Endothelial cell of umbilical vein (primary cell): ENCODE data around the gene WEE2. TPM values are rescaled to one million over a fixed set of nuclear protein-coding genes. Genes with fewer than 3 reads are reported as not detected.

Experiments
- BruUV-seq: library from RNA; stranded (reverse); fragments of 400-500 nt; replicated peaks from 2 replicates; lab custom pipeline; 2021; lab: Mats Ljungman, UMichigan
- CTCF ChIA-PET: fragments of 300-600, 350-600 bp; sonication (Branson Sonifier 250); formaldehyde crosslinking; loops from one replicate; lab custom pipeline; 2021; ENCODE audit warnings: antibody characterized with exemption, inconsistent platforms; lab: Charles Lee
- POLR2A ChIA-PET: fragments of 300-600, 350-600 bp; sonication (Branson Sonifier 250); formaldehyde crosslinking; loops from one replicate; lab custom pipeline; 2021; ENCODE audit warnings: antibody characterized with exemption, inconsistent platforms; lab: Charles Lee
- DNase-seq: peaks from one replicate; pipeline ENCODE4 v3.0.0-alpha.2; 2011; ENCODE audit warnings: low read depth, low spot score
- FAIRE-seq: peaks from 2 replicates; lab custom pipeline; 2011; peaks lifted over from hg19 to GRCh38; lab: Jason Lieb, UNC
- H2AFZ ChIP-seq: 2 replicates; pipeline ENCODE4 v1.6.0; 2012; ENCODE audit warnings: low read depth, low read length, control low read depth, inconsistent platforms
- H3K27ac ChIP-seq: 2 replicates; pipeline ENCODE4 v1.5.1; 2011; ENCODE audit warnings: low read depth, mild to moderate bottlenecking, control low read depth, low read length, moderate library complexity; ENCODE audit not compliant: insufficient read depth
- H3K27me3 ChIP-seq, 2 experiments: 2 replicates each; pipeline versions ENCODE4 v1.6.0 to v1.6.1; 2011; ENCODE audit warnings: low read length in 2 of 2, mixed read lengths in 1 of 2; ENCODE audit not compliant: control insufficient read depth in 2 of 2, insufficient read depth in 2 of 2
- H3K36me3 ChIP-seq, 2 experiments: 2 replicates in 1 of 2; 3 replicates in 1 of 2; pipeline ENCODE4 v1.5.1; 2011; ENCODE audit warnings: low read length in 2 of 2, mild to moderate bottlenecking in 1 of 2, moderate library complexity in 1 of 2; ENCODE audit not compliant: control insufficient read depth in 2 of 2, insufficient read depth in 2 of 2; ENCODE audit errors: extremely low read depth in 1 of 2
- H3K4me1 ChIP-seq: 3 replicates; pipeline ENCODE4 v1.5.1; 2011; ENCODE audit warnings: mild to moderate bottlenecking, low read length; ENCODE audit not compliant: control insufficient read depth, insufficient read depth; ENCODE audit errors: extremely low read depth
- H3K4me2 ChIP-seq: 2 replicates; pipeline ENCODE4 v1.6.1; 2011; ENCODE audit warnings: low read length, control low read depth, mixed read lengths; ENCODE audit not compliant: insufficient read depth
- H3K4me3 ChIP-seq, 3 experiments: fragments of 200-600 bp in 1 of 3; sonication (generic), shearing (Covaris generic) in 1 of 3; replicated peaks in 1 of 3; 2 replicates each; pipeline ENCODE4 v1.5.1; 2011 to 2016; ENCODE audit warnings: control low read depth in 3 of 3, low read length in 3 of 3, mild to moderate bottlenecking in 2 of 3, inconsistent platforms in 1 of 3, low read depth in 1 of 3, moderate library complexity in 1 of 3; ENCODE audit not compliant: insufficient read depth in 1 of 3
- H3K79me2 ChIP-seq: 2 replicates; pipeline ENCODE4 v1.6.0; 2012; ENCODE audit warnings: low read length, inconsistent platforms; ENCODE audit not compliant: control insufficient read depth, insufficient read depth
- H3K9ac ChIP-seq: replicated peaks from 2 replicates; pipeline ENCODE3; 2011; ENCODE audit warnings: low read length, control low read depth; ENCODE audit not compliant: insufficient read depth; ENCODE audit errors: extremely low read depth
- H3K9me1 ChIP-seq: replicated peaks from 3 replicates; pipeline ENCODE4 v1.6.0; 2011; ENCODE audit warnings: mild to moderate bottlenecking, low read length; ENCODE audit not compliant: control insufficient read depth, insufficient read depth; ENCODE audit errors: extremely low read depth
- H3K9me3 ChIP-seq: replicated peaks from 2 replicates; pipeline ENCODE4 v1.5.1; 2012; ENCODE audit warnings: low read length, inconsistent platforms; ENCODE audit not compliant: control insufficient read depth, insufficient read depth
- H4K20me1 ChIP-seq: replicated peaks from 2 replicates; pipeline ENCODE3; 2011; ENCODE audit warnings: mild to moderate bottlenecking, low read length; ENCODE audit not compliant: control insufficient read depth, insufficient read depth; ENCODE audit errors: extremely low read depth
- EZH2 ChIP-seq: IDR thresholded peaks from 2 replicates; pipeline ENCODE4 v1.6.1; 2012; ENCODE audit warnings: borderline replicate concordance, low read depth, mild to moderate bottlenecking, moderate library complexity, low read length, inconsistent platforms; ENCODE audit not compliant: severe bottlenecking
- FOS ChIP-seq: IDR thresholded peaks from 2 replicates; pipeline ENCODE4 v1.6.1; 2011; ENCODE audit warnings: mild to moderate bottlenecking, low read length, moderate library complexity, borderline replicate concordance; ENCODE audit not compliant: insufficient read depth
- GATA2 ChIP-seq: IDR thresholded peaks from 2 replicates; pipeline ENCODE4 v1.7.0; 2011; ENCODE audit warnings: low read depth, mild to moderate bottlenecking, moderate library complexity, mixed read lengths, low read length; ENCODE audit not compliant: insufficient read length, insufficient read depth
- JUN ChIP-seq: IDR thresholded peaks from 2 replicates; pipeline ENCODE4 v1.6.1; 2011; ENCODE audit warnings: borderline replicate concordance, low read depth; ENCODE audit not compliant: insufficient read length, insufficient read depth
- MYC ChIP-seq: IDR thresholded peaks from one replicate; pipeline ENCODE4 v1.6.1; 2011; ENCODE audit warnings: mild to moderate bottlenecking, low read depth, low read length
- POLR2A ChIP-seq: IDR thresholded peaks from 2 replicates; pipeline ENCODE4 v1.6.1; 2012; ENCODE audit warnings: low read depth, mild to moderate bottlenecking, control low read depth, low read length
- POLR2AphosphoS5 ChIP-seq: IDR thresholded peaks from 2 replicates; pipeline ENCODE4 v1.6.1; 2012; ENCODE audit warnings: low read depth, mild to moderate bottlenecking, control low read depth, low read length, moderate library complexity; ENCODE audit not compliant: insufficient read depth
- dilution Hi-C: fragments of 300-500 bp; cut with MboI; formaldehyde crosslinking; loops from one replicate; pipeline ENCODE4 v1.15.0; 2019; ENCODE audit warnings: low sequenced_read_pairs; ENCODE audit not compliant: extremely low pct_ligation_motif_present
- intact Hi-C: fragments of 100-400 bp; cut with micrococcal nuclease; formaldehyde crosslinking; loops from one replicate; pipeline ENCODE4 v1.10.0; 2022
- polyA plus RNA-seq, 4 experiments: library from polyadenylated mRNA; depleted of rRNA in 3 of 4; stranded (reverse) in 3 of 4; unstranded in 1 of 4; fragments of >200 nt; gene quantifications; 2 replicates each; pipeline versions ENCODE4 v1.2.1 to v1.2.3, GENCODE V29; 2011 to 2012; ENCODE audit warnings: missing spikeins in 1 of 4
- total RNA-seq: library from RNA; stranded (reverse); gene quantifications from 2 replicates; pipeline ENCODE4 v1.2.3, GENCODE V29; 2021
- TF ChIP-seq, protein P1 (sequence below), 2 donors: IDR thresholded peaks; 1 replicate in 1 of 2; 2 replicates in 1 of 2; pipeline ENCODE4 v1.5.1; 2011; ENCODE audit warnings: low read length in 2 of 2, mild to moderate bottlenecking in 2 of 2, moderate library complexity in 2 of 2, control low read depth in 1 of 2, inconsistent platforms in 1 of 2, low read depth in 1 of 2; ENCODE audit not compliant: insufficient read depth in 1 of 2; ENCODE audit errors: extremely low read depth in 1 of 2

The WEE2 gene
- total and polyA plus RNA-seq, 2 donors (not counting 3 experiments of a cell fraction or from before 2014, with no cell fraction given) = not detected

DNA sequence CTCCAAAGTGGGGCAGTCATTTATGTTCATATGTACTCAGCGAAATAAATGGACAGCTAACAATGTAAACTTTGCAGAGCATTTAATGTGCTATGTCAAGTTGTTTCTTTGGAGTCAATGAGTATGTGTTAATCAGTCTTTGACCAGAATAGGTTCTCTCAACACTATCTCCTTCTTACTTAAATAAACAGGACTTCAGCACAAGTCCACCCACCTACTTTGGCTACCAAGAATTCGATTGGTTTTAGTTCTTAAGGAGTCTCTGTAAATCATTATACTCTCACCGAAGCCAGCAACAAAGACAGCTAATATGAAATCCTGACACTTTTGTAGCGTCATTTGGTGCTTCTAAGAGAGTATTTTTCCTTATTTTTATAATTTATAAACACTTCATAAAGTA is 6.9 kb downstream of the WEE2 start:
- Histone ChIP-seq H4K20me1 (no peaks in the 10 kb centered on the region), H3K27me3 (peaks cover 3 to 4% of the 10 kb centered on the region in 2 experiments), H3K9me1 (no peaks in the 10 kb centered on the region), H2AFZ (no peak overlapping the region), H3K4me2 (no peak overlapping the region), H3K9ac (no peak overlapping the region), H3K4me3 (no peak overlapping the region), H3K36me3 (no peaks in the 10 kb centered on the region), H3K9me3 (no peaks in the 10 kb centered on the region), H3K27ac (no peak overlapping the region), H3K4me1 (no peaks in the 10 kb centered on the region), H3K79me2 (no peaks in the 10 kb centered on the region)
- intact Hi-C loops = no loop called here
- BruUV-seq = no TSS peak
- no peak for TF ChIP-seq POLR2A
- TF ChIP-seq POLR2AphosphoS5 = no peak
- TF ChIP-seq FOS = no peak
- no peak for TF ChIP-seq EZH2
- no peak for TF ChIP-seq MYC
- TF ChIP-seq JUN = no peak
- TF ChIP-seq GATA2 = no peak
- TF ChIP-seq, protein P1, sequence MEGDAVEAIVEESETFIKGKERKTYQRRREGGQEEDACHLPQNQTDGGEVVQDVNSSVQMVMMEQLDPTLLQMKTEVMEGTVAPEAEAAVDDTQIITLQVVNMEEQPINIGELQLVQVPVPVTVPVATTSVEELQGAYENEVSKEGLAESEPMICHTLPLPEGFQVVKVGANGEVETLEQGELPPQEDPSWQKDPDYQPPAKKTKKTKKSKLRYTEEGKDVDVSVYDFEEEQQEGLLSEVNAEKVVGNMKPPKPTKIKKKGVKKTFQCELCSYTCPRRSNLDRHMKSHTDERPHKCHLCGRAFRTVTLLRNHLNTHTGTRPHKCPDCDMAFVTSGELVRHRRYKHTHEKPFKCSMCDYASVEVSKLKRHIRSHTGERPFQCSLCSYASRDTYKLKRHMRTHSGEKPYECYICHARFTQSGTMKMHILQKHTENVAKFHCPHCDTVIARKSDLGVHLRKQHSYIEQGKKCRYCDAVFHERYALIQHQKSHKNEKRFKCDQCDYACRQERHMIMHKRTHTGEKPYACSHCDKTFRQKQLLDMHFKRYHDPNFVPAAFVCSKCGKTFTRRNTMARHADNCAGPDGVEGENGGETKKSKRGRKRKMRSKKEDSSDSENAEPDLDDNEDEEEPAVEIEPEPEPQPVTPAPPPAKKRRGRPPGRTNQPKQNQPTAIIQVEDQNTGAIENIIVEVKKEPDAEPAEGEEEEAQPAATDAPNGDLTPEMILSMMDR (IDR thresholded peaks at IDR 0.05; ENCODE audit: extremely low read depth in 1 of 2, insufficient read depth in 1 of 2, low read depth in 1 of 2, low read length in 2 of 2) = no peak
- ChIA-PET CTCF (interaction anchor here (1.1 kb wide), 1 partner anchor 15 kb away, joined by 3 read pairs; no protein-coding TSS in a partner anchor), POLR2A (no interaction called here)
- no peak for FAIRE-seq
- no peak for DNase-seq
- dilution Hi-C loops = no loop called here
